B cell (primary cell): ENCODE data around the gene CR1L.

Experiments
- CTCF ChIP-seq: fragments of 200-600 bp; IDR thresholded peaks from one replicate; pipeline ENCODE4 v1.8.0; 2022; ENCODE audit warnings: antibody characterized with exemption, mild to moderate bottlenecking
- EZH2 ChIP-seq: IDR thresholded peaks from 2 replicates; pipeline ENCODE4 v1.6.1; 2012; ENCODE audit warnings: borderline replicate concordance, low read depth, mild to moderate bottlenecking, moderate library complexity, low read length; ENCODE audit not compliant: insufficient read depth, poor library complexity, severe bottlenecking

DNA sequence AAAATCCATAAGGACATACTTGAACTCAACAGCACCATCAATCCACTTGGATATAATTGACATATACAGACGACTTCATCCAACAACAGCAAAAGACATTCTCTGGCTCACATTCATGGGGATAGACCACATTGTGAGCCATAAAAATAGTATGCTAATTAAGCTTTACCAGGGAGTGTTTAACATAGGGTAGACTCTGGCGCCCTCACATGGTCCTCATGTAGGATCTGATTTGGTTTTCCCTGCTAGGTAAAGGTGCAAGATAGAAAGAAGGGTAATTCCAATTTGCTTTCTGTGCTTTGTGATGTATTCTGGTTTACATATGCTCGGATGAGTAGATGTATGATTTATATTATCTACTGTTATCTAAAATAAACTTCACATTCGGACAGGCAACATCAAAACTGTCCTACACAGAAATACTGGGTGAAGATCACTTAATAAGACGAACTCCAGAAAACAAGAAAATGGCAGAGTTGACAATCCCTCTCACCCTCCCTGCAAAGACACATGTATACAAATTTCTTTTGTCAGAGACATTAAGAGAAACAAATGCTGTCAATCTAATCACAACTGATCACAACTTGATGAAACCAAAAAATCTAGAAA, 27.7 kb downstream of the CR1L start:
- TF ChIP-seq CTCF (peak; percentile 39), EZH2 (no peak)
